ENCODE data around the gene MCM10. TPM values are rescaled to one million over a fixed set of nuclear protein-coding genes. Genes with fewer than 3 reads are reported as not detected.

The MCM10 gene
- total and polyA plus RNA-seq, 7 experiments from 2014 or later, result 0.08 to 41.8 (median 0.28) TPM; not detected in 1

Other genes with a start within 250 kb of the MCM10 start
- gene CCDC3, start 159.8 kb upstream of the MCM10 start, total RNA-seq, result under 1 TPM in 1 of 5 experiments, not detected in 4; 0.31 TPM
- not detected for gene CCDC3, start 159.8 kb upstream of the MCM10 start, polyA plus RNA-seq
- 100 to 1,000 TPM in 1 of 5 experiments, 10 to 100 TPM in 4; 59.3 to 146 (median 60.0) TPM for gene OPTN, start 61.4 kb upstream of the MCM10 start, total RNA-seq
- 10 to 100 TPM; 34.3 to 45.9 TPM for gene OPTN, start 61.4 kb upstream of the MCM10 start, polyA plus RNA-seq
- not detected for gene UCMA, start 72.8 kb downstream of the MCM10 start, total RNA-seq
- not detected for gene UCMA, start 72.8 kb downstream of the MCM10 start, polyA plus RNA-seq
- 10 to 100 TPM; 11.2 to 17.7 (median 13.2) TPM for gene PHYH, start 138.5 kb downstream of the MCM10 start, total RNA-seq
- gene PHYH, start 138.5 kb downstream of the MCM10 start, polyA plus RNA-seq, result 10 to 100 TPM; 14.6 to 19.9 TPM
- gene SEPHS1, start 186.7 kb downstream of the MCM10 start, total RNA-seq, result 10 to 100 TPM; 23.7 to 57.3 (median 36.5) TPM
- gene SEPHS1, start 186.7 kb downstream of the MCM10 start, polyA plus RNA-seq, result 10 to 100 TPM; 15.5 to 21.5 TPM

Data from naive thymus-derived CD4-positive, alpha-beta T cell (primary cell).